GM23338 (cell line): ENCODE measurements around the gene ADIPOR1. TPM values are rescaled to one million over a fixed set of nuclear protein-coding genes. Genes with fewer than 3 reads are reported as not detected.

Source experiments
- ATAC-seq: fragments of 200-7000 bp; cut with Tn5 transposase; 3 replicates; pipeline ENCODE4 v1.9.1; 2020
- DNase-seq: peaks from one replicate; pipeline ENCODE4 v3.0.0-alpha.2; 2015; ENCODE audit warnings: low spot score
- H2AFZ ChIP-seq: fragments of 200-600 bp; sonication (generic); 2 replicates; pipeline ENCODE4 v1.8.0; 2016; ENCODE audit warnings: antibody characterized with exemption, mild to moderate bottlenecking, moderate library complexity
- H3F3A ChIP-seq: fragments of 200-600 bp; sonication (generic); replicated peaks from 2 replicates; pipeline ENCODE4 v1.8.0; 2017; ENCODE audit warnings: antibody characterized with exemption, mixed run types, low read depth
- H3K27ac ChIP-seq: fragments of 200-600 bp; sonication (generic); 2 replicates; pipeline ENCODE4 v1.6.1; 2016; ENCODE audit warnings: low read depth
- H3K27me3 ChIP-seq: fragments of 200-600 bp; sonication (generic); 2 replicates; pipeline ENCODE4 v1.8.0; 2016; ENCODE audit warnings: mild to moderate bottlenecking, mixed run types, moderate library complexity; ENCODE audit not compliant: insufficient read depth
- H3K36me3 ChIP-seq: fragments of 200-600 bp; sonication (generic); 2 replicates; pipeline ENCODE4 v1.8.0; 2016; ENCODE audit warnings: mild to moderate bottlenecking; ENCODE audit not compliant: insufficient read depth
- H3K4me1 ChIP-seq: fragments of 200-600 bp; sonication (generic); 2 replicates; pipeline ENCODE4 v1.8.0; 2016; ENCODE audit warnings: mild to moderate bottlenecking, moderate library complexity; ENCODE audit not compliant: insufficient read depth
- H3K4me2 ChIP-seq: fragments of 200-600 bp; sonication (generic); 2 replicates; pipeline ENCODE4 v1.7.1; 2017; ENCODE audit warnings: mixed run types
- H3K4me3 ChIP-seq: fragments of 200-600 bp; sonication (generic); 2 replicates; pipeline ENCODE4 v1.6.1; 2016; ENCODE audit warnings: mixed run types
- H3K79me2 ChIP-seq: fragments of 200-600 bp; sonication (generic); replicated peaks from 2 replicates; pipeline ENCODE4 v1.8.0; 2017; ENCODE audit warnings: mild to moderate bottlenecking; ENCODE audit not compliant: insufficient read depth
- H3K9me2 ChIP-seq: fragments of 200-600 bp; sonication (generic); 2 replicates; pipeline ENCODE4 v1.8.0; 2017; ENCODE audit not compliant: insufficient read depth
- H4K20me1 ChIP-seq: fragments of 200-600 bp; sonication (generic); replicated peaks from 2 replicates; pipeline ENCODE4 v1.8.0; 2017; ENCODE audit warnings: mild to moderate bottlenecking; ENCODE audit not compliant: insufficient read depth
- H3K27ac Mint-ChIP-seq: 2 replicates; pipeline ENCODE4 v1.8.0; 2020; ENCODE audit warnings: inconsistent platforms, mild to moderate bottlenecking, moderate library complexity, mixed read lengths
- H3K27me3 Mint-ChIP-seq: 3 replicates; pipeline ENCODE4 v1.8.0; 2022; ENCODE audit warnings: low read depth, mild to moderate bottlenecking, moderate library complexity, mixed read lengths, inconsistent platforms; ENCODE audit not compliant: insufficient read depth, poor library complexity
- H3K36me3 Mint-ChIP-seq: 3 replicates; pipeline ENCODE4 v1.8.0; 2021; ENCODE audit warnings: low read depth, mild to moderate bottlenecking, inconsistent platforms, moderate library complexity, mixed read lengths
- H3K4me1 Mint-ChIP-seq: 3 replicates; pipeline ENCODE4 v1.8.0; 2020; ENCODE audit warnings: mild to moderate bottlenecking, inconsistent platforms, mixed read lengths
- H3K4me3 Mint-ChIP-seq: 3 replicates; pipeline ENCODE4 v1.8.0; 2021; ENCODE audit warnings: moderate library complexity, mild to moderate bottlenecking, inconsistent platforms, mixed read lengths
- H3K9me3 Mint-ChIP-seq: 3 replicates; pipeline ENCODE4 v1.8.0; 2020; ENCODE audit warnings: moderate library complexity, mild to moderate bottlenecking, inconsistent platforms, mixed read lengths
- CREB1 ChIP-seq: fragments of 250-450 bp; sonication (Bioruptor Pico); IDR thresholded peaks from 2 replicates; pipeline ENCODE4 v1.5.0; 2020; ENCODE audit warnings: low read depth, mild to moderate bottlenecking, moderate library complexity
- EZH2 ChIP-seq: fragments of 200-600 bp; sonication (generic); IDR thresholded peaks from one replicate; pipeline ENCODE4 v1.8.0; 2017; ENCODE audit warnings: antibody characterized with exemption, mild to moderate bottlenecking, low read depth; ENCODE audit not compliant: unreplicated experiment
- EZH2phosphoT487 ChIP-seq: fragments of 200-600 bp; sonication (generic); IDR thresholded peaks from one replicate; pipeline ENCODE4 v1.8.1; 2018; ENCODE audit warnings: antibody characterized with exemption; ENCODE audit not compliant: unreplicated experiment
- JUNB ChIP-seq: IDR thresholded peaks from one replicate; pipeline ENCODE4 v1.6.1; 2016; ENCODE audit warnings: antibody characterized with exemption; ENCODE audit not compliant: unreplicated experiment
- NANOG ChIP-seq: IDR thresholded peaks from 2 replicates; pipeline ENCODE4 v1.6.1; 2016; ENCODE audit warnings: antibody characterized with exemption, borderline replicate concordance
- POLR2AphosphoS5 ChIP-seq: IDR thresholded peaks from 2 replicates; pipeline ENCODE4 v1.6.1; 2016; ENCODE audit warnings: antibody characterized with exemption, low read depth
- STAT1 ChIP-seq: IDR thresholded peaks from one replicate; pipeline ENCODE4 v1.6.1; 2016; ENCODE audit warnings: antibody characterized with exemption; ENCODE audit not compliant: unreplicated experiment
- ZNF114 ChIP-seq: fragments of 250-450 bp; sonication (Bioruptor Pico); IDR thresholded peaks from 2 replicates; pipeline ENCODE4 v1.5.0; 2020; ENCODE audit warnings: mild to moderate bottlenecking, moderate library complexity
- ZNF331 ChIP-seq: fragments of 250-450 bp; sonication (Bioruptor Pico); IDR thresholded peaks from 2 replicates; pipeline ENCODE4 v1.5.0; 2020; ENCODE audit warnings: low read depth, mild to moderate bottlenecking, moderate library complexity
- polyA plus RNA-seq: library from polyadenylated mRNA; unstranded; fragments of >200 nt; fragmentation: Nextera tagmentation; extraction: Ambion mirVana; gene quantifications from 2 replicates; pipeline ENCODE4 v1.2.1, GENCODE V29; 2016
- total RNA-seq: library from RNA; depleted of rRNA; stranded (reverse); fragments of >200 nt; shearing (Covaris generic); gene quantifications from 2 replicates; pipeline ENCODE4 v1.2.3, GENCODE V29; 2014
- TF ChIP-seq, protein P1 (sequence below): fragments of 250-450 bp; sonication (Bioruptor Pico); IDR thresholded peaks from 2 replicates; pipeline ENCODE4 v1.5.0; 2020; ENCODE audit warnings: mild to moderate bottlenecking, moderate library complexity
- TF ChIP-seq, protein P2 (sequence below), 2 experiments: fragments of 200-600 bp in 1 of 2; sonication (generic) in 1 of 2; conservative IDR thresholded peaks; 2 replicates each; pipeline versions ENCODE4 v1.5.1 to v1.6.1; 2016 to 2017; ENCODE audit warnings: antibody characterized with exemption in 2 of 2, low read depth in 2 of 2, mild to moderate bottlenecking in 2 of 2, moderate library complexity in 1 of 2
- TF ChIP-seq, protein P3 (sequence below): IDR thresholded peaks from 2 replicates; pipeline ENCODE4 v1.6.1; 2016; ENCODE audit warnings: antibody characterized with exemption
- TF ChIP-seq, protein P4 (sequence below): IDR thresholded peaks from one replicate; pipeline ENCODE4 v1.6.1; 2018; ENCODE audit warnings: antibody characterized with exemption; ENCODE audit not compliant: unreplicated experiment

ADIPOR1 gene
- total and polyA plus RNA-seq, 2 experiments from 2014 or later = 47.2 to 59.1 TPM

DNA sequence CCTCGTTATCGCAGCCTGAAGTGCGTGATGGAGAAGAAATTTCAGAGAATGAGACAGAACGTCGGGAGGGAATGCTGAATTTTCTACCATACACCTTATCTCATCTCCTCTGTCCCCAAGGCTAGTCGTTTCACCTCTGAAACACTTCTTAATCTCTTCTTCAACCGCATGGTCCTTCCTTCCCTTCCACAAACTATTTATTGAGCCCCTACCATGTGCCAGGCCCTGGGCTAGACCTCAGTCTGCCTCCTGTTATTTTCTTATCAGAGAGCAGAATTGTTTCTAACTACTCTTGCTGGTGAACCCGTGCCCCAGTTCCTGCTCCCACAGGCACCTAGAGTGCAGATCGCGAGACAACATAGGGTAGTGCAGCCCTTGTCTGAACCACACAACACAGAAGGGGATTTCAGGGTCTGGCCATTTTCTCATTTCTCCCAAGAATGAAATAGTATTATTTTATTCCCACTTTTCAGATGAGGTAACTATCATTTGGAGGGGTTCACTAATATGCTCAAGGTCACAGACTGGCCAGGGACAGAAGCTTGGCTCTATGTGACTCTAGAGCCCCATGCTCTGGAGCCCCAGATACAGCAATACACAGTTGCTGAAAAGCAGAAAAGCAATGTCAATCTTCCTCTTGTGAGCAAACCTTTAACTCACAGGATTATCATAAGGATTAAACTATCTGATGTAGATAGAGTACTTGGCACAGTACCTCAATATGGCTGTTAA, 598 bp upstream of the ADIPOR1 start:
- peaks cover 39% of the 10 kb centered on the region for H4K20me1 ChIP-seq

More for the DNA sequence above, 598 bp upstream of the ADIPOR1 start:
- Mint-ChIP-seq H3K36me3 (peaks cover 3% of the 10 kb centered on the region; the same call in 2 of the 3 replicates), H3K27ac (peak overlapping the region; percentile 60; the same call in 1 of the 2 replicates), H3K27me3 (peaks cover 7% of the 10 kb centered on the region), H3K9me3 (no peaks in the 10 kb centered on the region), H3K4me1 (peaks cover 13% of the 10 kb centered on the region), H3K4me3 (peak overlapping the region; percentile 84)
- Histone ChIP-seq H3K4me3 (peak overlapping the region; percentile 98), H2AFZ (peak overlapping the region; percentile 83), H3K79me2 (peaks cover 42% of the 10 kb centered on the region), H3K9me2 (no peaks in the 10 kb centered on the region), H3F3A (no peaks in the 10 kb centered on the region), H3K4me1 (peaks cover 5% of the 10 kb centered on the region; the same call in 1 of the 2 replicates), H3K4me2 (peak overlapping the region; percentile 87), H3K27ac (no peak overlapping the region), H3K36me3 (peaks cover under 1% of the 10 kb centered on the region; the same call in 1 of the 2 replicates), H3K27me3 (no peaks in the 10 kb centered on the region)
- peak; percentile 32 for ATAC-seq
- DNase-seq = peak; percentile 32
- TF ChIP-seq EZH2 (no peak), ZNF331 (CRISPR knock-in tag) (no peak), EZH2phosphoT487 (no peak), ZNF114 (CRISPR knock-in tag) (no peak), JUNB (no peak), POLR2AphosphoS5 (no peak), STAT1 (no peak), NANOG (no peak), CREB1 (CRISPR knock-in tag) (no peak)
- TF ChIP-seq, protein P1, sequence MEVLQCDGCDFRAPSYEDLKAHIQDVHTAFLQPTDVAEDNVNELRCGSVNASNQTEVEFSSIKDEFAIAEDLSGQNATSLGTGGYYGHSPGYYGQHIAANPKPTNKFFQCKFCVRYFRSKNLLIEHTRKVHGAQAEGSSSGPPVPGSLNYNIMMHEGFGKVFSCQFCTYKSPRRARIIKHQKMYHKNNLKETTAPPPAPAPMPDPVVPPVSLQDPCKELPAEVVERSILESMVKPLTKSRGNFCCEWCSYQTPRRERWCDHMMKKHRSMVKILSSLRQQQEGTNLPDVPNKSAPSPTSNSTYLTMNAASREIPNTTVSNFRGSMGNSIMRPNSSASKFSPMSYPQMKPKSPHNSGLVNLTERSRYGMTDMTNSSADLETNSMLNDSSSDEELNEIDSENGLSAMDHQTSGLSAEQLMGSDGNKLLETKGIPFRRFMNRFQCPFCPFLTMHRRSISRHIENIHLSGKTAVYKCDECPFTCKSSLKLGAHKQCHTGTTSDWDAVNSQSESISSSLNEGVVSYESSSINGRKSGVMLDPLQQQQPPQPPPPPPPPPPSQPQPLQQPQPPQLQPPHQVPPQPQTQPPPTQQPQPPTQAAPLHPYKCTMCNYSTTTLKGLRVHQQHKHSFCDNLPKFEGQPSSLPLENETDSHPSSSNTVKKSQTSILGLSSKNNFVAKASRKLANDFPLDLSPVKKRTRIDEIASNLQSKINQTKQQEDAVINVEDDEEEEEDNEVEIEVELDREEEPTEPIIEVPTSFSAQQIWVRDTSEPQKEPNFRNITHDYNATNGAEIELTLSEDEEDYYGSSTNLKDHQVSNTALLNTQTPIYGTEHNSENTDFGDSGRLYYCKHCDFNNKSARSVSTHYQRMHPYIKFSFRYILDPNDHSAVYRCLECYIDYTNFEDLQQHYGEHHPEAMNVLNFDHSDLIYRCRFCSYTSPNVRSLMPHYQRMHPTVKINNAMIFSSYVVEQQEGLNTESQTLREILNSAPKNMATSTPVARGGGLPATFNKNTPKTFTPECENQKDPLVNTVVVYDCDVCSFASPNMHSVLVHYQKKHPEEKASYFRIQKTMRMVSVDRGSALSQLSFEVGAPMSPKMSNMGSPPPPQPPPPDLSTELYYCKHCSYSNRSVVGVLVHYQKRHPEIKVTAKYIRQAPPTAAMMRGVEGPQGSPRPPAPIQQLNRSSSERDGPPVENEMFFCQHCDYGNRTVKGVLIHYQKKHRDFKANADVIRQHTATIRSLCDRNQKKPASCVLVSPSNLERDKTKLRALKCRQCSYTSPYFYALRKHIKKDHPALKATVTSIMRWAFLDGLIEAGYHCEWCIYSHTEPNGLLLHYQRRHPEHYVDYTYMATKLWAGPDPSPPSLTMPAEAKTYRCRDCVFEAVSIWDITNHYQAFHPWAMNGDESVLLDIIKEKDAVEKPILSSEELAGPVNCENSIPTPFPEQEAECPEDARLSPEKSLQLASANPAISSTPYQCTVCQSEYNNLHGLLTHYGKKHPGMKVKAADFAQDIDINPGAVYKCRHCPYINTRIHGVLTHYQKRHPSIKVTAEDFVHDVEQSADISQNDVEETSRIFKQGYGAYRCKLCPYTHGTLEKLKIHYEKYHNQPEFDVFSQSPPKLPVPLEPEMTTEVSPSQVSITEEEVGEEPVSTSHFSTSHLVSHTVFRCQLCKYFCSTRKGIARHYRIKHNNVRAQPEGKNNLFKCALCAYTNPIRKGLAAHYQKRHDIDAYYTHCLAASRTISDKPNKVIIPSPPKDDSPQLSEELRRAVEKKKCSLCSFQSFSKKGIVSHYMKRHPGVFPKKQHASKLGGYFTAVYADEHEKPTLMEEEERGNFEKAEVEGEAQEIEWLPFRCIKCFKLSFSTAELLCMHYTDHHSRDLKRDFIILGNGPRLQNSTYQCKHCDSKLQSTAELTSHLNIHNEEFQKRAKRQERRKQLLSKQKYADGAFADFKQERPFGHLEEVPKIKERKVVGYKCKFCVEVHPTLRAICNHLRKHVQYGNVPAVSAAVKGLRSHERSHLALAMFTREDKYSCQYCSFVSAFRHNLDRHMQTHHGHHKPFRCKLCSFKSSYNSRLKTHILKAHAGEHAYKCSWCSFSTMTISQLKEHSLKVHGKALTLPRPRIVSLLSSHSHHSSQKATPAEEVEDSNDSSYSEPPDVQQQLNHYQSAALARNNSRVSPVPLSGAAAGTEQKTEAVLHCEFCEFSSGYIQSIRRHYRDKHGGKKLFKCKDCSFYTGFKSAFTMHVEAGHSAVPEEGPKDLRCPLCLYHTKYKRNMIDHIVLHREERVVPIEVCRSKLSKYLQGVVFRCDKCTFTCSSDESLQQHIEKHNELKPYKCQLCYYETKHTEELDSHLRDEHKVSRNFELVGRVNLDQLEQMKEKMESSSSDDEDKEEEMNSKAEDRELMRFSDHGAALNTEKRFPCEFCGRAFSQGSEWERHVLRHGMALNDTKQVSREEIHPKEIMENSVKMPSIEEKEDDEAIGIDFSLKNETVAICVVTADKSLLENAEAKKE (CRISPR knock-in tag) = no peak
- TF ChIP-seq, protein P2, sequence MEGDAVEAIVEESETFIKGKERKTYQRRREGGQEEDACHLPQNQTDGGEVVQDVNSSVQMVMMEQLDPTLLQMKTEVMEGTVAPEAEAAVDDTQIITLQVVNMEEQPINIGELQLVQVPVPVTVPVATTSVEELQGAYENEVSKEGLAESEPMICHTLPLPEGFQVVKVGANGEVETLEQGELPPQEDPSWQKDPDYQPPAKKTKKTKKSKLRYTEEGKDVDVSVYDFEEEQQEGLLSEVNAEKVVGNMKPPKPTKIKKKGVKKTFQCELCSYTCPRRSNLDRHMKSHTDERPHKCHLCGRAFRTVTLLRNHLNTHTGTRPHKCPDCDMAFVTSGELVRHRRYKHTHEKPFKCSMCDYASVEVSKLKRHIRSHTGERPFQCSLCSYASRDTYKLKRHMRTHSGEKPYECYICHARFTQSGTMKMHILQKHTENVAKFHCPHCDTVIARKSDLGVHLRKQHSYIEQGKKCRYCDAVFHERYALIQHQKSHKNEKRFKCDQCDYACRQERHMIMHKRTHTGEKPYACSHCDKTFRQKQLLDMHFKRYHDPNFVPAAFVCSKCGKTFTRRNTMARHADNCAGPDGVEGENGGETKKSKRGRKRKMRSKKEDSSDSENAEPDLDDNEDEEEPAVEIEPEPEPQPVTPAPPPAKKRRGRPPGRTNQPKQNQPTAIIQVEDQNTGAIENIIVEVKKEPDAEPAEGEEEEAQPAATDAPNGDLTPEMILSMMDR (conservative IDR thresholded peaks at IDR 0.05; ENCODE audit: low read depth in 2 of 2) = no peak
- TF ChIP-seq, protein P3, sequence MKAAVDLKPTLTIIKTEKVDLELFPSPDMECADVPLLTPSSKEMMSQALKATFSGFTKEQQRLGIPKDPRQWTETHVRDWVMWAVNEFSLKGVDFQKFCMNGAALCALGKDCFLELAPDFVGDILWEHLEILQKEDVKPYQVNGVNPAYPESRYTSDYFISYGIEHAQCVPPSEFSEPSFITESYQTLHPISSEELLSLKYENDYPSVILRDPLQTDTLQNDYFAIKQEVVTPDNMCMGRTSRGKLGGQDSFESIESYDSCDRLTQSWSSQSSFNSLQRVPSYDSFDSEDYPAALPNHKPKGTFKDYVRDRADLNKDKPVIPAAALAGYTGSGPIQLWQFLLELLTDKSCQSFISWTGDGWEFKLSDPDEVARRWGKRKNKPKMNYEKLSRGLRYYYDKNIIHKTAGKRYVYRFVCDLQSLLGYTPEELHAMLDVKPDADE = no peak
- TF ChIP-seq, protein P4, sequence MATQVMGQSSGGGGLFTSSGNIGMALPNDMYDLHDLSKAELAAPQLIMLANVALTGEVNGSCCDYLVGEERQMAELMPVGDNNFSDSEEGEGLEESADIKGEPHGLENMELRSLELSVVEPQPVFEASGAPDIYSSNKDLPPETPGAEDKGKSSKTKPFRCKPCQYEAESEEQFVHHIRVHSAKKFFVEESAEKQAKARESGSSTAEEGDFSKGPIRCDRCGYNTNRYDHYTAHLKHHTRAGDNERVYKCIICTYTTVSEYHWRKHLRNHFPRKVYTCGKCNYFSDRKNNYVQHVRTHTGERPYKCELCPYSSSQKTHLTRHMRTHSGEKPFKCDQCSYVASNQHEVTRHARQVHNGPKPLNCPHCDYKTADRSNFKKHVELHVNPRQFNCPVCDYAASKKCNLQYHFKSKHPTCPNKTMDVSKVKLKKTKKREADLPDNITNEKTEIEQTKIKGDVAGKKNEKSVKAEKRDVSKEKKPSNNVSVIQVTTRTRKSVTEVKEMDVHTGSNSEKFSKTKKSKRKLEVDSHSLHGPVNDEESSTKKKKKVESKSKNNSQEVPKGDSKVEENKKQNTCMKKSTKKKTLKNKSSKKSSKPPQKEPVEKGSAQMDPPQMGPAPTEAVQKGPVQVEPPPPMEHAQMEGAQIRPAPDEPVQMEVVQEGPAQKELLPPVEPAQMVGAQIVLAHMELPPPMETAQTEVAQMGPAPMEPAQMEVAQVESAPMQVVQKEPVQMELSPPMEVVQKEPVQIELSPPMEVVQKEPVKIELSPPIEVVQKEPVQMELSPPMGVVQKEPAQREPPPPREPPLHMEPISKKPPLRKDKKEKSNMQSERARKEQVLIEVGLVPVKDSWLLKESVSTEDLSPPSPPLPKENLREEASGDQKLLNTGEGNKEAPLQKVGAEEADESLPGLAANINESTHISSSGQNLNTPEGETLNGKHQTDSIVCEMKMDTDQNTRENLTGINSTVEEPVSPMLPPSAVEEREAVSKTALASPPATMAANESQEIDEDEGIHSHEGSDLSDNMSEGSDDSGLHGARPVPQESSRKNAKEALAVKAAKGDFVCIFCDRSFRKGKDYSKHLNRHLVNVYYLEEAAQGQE = no peak
